Measurements from ENCODE around the gene PROSER3. TPM values are rescaled to one million over a fixed set of nuclear protein-coding genes. Genes with fewer than 3 reads are reported as not detected.
A peak's percentile ranks its signal among the peaks of the same experiment; 100 is the strongest.

PROSER3 gene
- total RNA-seq, 1 donor from 2014 or later = 14.8 TPM

GRCh38 chr19:35738021-35738886 is 19.7 kb upstream of the PROSER3 start:
- no peak for DNase-seq (ENCODE audit: extremely low read depth, low read depth, low spot score)

DNA sequence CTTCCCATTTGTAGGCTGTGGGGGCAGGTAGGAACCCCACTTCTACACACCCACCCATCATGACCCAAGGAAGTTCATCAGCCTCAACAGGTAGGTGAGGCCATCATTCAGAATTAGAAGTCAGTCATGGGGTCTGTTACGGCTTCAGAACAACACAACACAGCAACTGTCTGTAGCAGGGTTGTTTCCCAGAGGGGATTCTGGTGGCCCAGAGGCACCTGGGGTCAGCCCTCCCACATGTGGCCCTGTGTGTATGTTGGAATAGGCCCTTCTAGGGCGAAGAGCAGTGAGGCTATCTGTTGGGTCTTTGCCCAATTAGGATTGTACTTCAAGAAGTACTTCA is 19.1 kb upstream of the PROSER3 start:
- DNase-seq (ENCODE audit: extremely low read depth, low read depth, low spot score) = no peak

GRCh38 chr19:35739275-35740107 is 18.5 kb upstream of the PROSER3 start:
- no peak for DNase-seq (ENCODE audit: extremely low read depth, low read depth, low spot score)

DNA sequence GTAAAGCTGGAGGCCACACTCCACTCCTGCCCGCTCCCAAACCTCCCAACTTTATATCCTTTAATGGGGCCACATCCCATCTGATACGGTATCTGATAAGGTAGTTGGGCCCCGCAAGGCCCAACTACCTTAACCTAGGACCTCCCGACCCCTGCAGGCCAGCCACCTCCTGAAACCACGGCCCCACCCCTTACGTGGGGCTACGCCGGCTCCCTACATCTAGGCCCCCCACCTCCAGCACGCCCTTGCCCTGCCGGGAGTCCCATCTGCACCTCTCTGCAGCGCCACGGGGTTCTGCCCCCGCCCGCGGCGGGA is 17.9 kb upstream of the PROSER3 start:
- no peak for DNase-seq (ENCODE audit: extremely low read depth, low read depth, low spot score)

GRCh38 chr19:35740423-35741202 is 17.4 kb upstream of the PROSER3 start:
- no peak for DNase-seq (ENCODE audit: extremely low read depth, low read depth, low spot score)

- DNase-seq (ENCODE audit: extremely low read depth, low read depth, low spot score) = no peak
Observed at GRCh38 chr19:35741203-35741515, 16.8 kb upstream of the PROSER3 start.

- no peak for DNase-seq (ENCODE audit: extremely low read depth, low read depth, low spot score)
Observed at GRCh38 chr19:35742121-35742724, 15.8 kb upstream of the PROSER3 start, which contains the start of gene IGFLR1. TSS of gene IGFLR1 (minus strand) at chr19:35742452. CDS start at chr19:35741180, 1,272 bp downstream.

DNA sequence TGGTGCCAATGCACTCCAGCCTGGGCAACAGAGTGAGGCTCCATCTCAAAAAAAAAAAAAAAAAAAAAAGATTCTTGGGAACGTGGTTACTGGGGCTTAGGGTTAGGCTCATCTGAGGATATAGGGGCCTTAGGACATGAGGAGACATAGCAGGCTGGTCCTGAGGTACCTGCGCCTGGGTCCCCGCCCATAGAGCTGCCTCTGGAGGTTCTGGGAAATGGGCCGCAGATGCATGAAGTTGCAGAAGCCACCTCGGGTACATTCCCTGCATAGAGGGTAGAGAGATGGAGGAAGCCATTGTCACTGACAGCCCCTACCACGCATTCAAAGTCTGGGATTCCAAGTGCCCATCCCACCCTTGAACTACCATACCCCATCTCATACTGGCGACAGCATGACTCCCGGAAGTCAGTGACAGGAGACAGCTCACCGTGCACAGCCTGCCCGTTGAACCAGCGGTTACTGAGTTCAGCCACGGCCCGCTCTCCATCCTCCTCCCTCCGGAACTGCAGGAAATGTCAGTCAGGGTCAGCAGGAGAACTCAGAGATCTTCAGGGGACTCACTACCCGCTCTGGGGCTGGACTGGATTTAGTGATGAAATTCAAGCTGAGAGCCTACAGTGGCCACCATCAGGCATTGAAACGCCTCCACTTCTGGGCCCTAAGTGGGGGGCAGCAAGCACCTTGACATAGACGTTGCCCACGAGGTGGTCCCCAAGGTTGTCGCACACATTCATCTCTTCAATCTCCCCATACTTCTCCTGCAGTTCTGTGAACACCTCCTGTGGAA is 14.1 kb upstream of the PROSER3 start:
- no peak for DNase-seq (ENCODE audit: extremely low read depth, low read depth, low spot score)

DNA sequence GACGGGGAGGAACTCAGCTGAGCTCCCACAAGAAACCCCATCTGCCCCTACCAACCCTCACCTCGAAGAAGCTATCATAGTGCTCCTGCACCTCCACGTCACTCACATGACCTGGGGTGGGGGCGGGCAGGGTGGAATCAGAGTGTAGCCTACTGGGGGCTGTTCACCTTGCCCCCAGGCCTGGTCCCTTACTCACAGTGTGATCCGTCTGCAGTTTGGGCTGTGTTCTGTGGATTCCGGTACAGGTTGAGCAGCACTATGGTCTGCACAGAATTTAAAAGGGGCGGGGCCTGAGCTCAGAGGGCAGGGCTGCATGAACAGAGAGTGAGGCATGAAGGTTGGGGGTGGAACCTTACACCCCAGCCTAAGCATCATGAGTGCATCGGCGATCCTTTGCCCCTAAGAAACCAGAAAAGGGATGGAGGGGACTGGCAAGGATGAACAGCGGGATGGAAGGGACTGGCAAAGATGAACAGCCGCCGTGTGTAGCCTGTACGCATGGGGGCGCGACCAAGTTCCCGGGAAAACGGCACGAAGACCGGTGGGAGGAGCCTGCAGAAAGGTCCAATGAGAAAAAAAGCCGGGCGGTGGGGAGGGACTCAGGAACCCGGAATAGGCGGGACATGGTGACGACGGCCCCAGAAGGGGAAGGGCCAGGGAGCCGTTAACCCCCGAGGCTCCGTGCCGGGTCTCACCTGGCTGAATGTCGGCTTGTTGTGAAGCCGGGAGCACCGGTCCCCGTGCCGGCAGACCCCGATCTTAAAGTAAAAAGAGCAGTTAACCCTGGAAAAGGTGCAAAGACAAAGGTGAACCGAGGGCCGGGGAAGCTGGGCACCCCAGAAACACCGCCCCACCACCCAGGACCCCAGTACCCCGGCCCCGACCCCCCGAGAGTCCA is 13.3 kb upstream of the PROSER3 start:
- DNase-seq (ENCODE audit: extremely low read depth, low read depth, low spot score) = peak; percentile 72

GRCh38 chr19:35745328-35746086 is 12.5 kb upstream of the PROSER3 start, which contains the start of the genes PSENEN and U2AF1L4:
TSS of gene PSENEN (plus strand) at chr19:35745651. CDS start at chr19:35745931, 280 bp downstream.
TSS of gene U2AF1L4 (minus strand) at chr19:35745418. CDS start at chr19:35745391, 27 bp downstream.
- DNase-seq (ENCODE audit: extremely low read depth, low read depth, low spot score) = peak; percentile 95

GRCh38 chr19:35746087-35746462 is 11.9 kb upstream of the PROSER3 start:
- no peak for DNase-seq (ENCODE audit: extremely low read depth, low read depth, low spot score)

DNA sequence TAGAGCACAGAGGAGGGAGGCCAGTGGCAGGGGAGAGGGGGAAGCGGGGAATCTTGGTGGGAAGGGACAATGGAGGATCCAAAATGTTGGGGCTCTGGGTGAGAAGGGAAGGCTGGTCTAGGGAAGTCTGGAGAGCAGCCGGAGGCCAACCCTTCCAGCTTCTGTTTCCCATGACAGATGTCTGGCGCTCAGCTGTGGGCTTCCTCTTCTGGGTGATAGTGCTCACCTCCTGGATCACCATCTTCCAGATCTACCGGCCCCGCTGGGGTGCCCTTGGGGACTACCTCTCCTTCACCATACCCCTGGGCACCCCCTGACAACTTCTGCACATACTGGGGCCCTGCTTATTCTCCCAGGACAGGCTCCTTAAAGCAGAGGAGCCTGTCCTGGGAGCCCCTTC is 11.4 kb upstream of the PROSER3 start:
- no peak for DNase-seq (ENCODE audit: extremely low read depth, low read depth, low spot score)

DNA sequence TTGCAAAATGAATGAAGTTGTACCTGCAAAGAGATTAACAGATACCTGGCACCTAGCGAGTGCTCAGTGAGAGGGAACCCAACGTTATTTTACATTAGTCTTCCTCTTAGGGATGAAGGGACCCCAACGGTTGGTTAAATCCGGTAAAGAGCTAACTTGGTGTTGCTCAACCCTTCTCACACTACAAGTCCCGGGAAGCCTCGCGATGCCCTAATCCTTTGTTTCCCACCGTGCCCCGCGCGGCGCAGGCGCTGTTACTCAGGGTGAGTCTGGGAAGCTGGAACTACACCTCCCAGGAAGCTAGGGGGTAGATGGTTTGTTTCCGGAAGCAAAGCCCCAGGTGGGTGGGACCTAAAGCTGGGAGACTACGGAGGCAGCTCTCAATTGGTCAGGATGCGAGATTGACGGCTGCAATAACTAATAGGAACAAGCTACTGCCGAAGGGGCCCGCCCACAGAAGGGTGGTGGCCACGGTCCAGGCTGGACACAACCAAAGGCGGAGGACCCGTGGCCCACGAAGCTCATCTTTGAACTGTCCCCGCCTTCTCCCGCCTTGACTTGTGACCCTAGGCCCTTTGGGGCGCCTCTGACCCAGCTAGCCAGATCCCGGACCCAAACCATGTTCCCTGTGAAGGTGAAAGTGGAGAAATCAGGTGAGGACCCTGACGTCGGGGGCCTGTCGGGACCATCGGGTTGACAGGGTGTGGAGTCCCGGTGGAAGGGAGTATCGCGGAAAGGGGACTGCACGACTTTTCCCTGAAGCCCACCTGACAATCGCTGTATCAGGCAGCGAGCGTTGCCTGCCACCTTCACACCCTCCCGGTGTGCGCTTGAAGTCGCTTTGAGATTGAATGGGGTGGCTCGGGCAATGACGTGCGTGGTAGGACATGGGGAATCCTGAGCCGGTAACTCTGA is 9.6 kb upstream of the PROSER3 start, which contains the start of gene LIN37:
TSS of gene LIN37 (plus strand) at position 471 of the 915 bp plus-strand sequence. CDS start at position 620, 149 bp downstream.
- DNase-seq (ENCODE audit: extremely low read depth, low read depth, low spot score) = peak; percentile 98

DNA sequence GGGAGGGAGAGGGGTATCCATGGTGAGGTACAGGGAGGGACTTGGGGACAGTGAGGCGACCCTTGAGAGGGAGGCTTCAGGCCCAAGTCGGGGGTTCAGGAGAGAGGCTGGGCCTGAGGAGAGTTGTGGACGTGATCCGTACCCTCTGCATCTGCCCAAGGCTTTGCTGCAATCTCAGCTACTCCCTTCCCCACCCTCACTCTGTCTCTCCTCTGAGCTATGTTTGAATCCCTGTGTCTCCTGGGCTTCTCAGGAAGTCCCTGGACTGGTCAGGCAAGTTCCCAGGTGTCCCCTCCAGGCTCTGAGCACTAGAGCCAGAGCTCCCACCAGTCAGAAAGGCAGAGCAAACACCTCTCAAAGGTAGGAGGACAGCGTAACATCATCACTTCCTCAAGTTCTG is 7.8 kb upstream of the PROSER3 start:
- DNase-seq (ENCODE audit: extremely low read depth, low read depth, low spot score) = no peak

DNA sequence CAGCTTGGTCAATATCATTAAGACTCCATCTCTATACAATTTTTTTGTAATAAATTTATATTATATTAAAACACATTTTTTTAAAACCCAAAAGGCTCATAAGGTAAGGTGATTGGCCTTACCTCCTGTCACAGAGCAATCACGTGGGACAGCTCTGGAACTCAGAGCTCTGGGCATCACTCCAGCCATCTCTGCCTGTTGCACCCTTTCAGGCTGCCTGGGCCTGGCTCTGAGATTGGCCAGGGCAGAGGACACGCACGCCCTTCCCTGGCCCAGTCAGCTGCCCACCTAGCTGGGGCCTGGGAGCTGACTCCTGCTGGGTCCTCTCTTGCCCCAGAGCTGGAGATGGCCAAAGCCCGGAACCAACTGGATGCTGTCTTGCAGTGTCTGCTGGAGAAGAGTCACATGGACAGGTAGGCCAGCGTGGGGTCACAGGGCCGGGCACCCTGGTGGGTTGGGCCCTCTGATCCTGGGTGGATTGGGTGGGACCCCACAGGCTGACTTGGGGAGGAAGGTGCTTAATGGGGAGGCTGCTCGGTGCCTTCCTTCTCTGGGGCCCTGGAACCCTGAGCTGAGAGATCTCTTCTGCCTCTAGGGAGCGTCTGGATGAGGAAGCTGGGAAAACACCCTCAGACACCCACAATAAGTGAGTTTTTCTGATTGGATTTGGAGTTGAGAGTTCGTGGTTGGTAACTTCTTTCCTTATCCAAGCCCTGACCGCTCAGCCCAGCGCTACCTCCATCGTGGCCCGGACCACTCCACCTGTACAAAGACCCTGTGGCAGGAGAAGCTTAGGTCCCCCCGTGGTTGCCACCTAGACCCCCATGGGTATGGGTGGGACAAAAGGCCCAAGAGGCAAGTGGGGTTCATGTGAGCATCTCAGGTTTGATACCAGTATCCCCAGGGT is 5.9 kb upstream of the PROSER3 start:
- DNase-seq (ENCODE audit: extremely low read depth, low read depth, low spot score) = no peak

DNA sequence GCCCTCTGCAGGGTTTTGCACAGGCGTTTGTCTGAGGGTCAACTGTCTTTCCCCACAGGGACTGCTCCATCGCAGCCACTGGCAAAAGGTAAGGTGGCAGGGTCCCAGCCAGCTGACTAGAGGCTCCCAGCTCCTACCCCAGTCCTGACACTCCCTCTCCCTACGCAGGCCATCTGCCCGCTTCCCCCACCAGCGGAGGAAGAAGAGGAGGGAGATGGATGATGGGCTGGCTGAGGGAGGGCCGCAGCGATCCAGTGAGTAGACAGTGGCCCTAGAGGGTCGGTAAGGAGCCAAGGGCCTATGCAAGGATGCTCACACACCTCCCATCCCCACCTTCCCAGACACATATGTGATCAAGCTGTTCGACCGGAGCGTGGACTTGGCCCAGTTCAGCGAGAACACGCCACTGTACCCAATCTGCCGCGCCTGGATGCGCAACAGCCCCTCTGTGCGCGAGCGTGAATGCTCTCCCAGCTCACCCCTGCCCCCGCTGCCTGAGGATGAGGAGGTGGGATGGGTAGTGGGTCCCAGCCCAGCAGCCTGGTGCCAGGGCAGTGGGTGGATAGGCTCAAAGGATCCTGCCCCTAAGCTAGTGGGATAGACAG is 5.1 kb upstream of the PROSER3 start:
- DNase-seq (ENCODE audit: extremely low read depth, low read depth, low spot score) = no peak

Measured in glomerular endothelial cell (primary cell).